ENCODE data around the gene AMHR2.
"Not testable (repeated sequence)": the region's sequence is repeated elsewhere in the genome, so short reads cannot be mapped to it uniquely, and the experiment has no call there.

Gene AMHR2

GRCh38 chr12:53423597-53423996 lies at the start of gene AMHR2:
Gene AMHR2 (plus strand): TSS chr12:53423855. CDS start chr12:53423935, 80 bp downstream.
- no peak for DNase-seq (ENCODE audit: low spot score)

DNA sequence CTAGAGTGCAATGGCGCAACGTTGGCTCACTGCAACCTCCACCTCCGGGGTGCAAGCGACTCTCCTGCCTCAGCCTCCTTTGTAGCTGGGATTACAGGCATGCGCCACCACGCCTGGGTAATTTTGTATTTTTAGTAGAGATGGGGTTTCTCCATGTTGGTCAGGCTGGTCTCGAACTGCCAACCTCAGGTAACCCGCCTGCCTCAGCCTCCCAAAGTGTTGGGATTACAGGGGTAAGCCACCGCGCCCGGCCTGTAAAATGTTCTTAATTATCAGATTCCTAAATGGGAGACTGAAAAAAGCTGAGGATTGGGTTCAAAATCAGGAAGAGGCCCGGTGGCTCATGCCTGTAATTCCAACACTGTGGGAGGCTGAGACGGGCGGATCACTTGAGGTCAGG lies 49.4 kb upstream of the AMHR2 start:
- not testable (repeated sequence) for DNase-seq (ENCODE audit: low spot score)

DNA sequence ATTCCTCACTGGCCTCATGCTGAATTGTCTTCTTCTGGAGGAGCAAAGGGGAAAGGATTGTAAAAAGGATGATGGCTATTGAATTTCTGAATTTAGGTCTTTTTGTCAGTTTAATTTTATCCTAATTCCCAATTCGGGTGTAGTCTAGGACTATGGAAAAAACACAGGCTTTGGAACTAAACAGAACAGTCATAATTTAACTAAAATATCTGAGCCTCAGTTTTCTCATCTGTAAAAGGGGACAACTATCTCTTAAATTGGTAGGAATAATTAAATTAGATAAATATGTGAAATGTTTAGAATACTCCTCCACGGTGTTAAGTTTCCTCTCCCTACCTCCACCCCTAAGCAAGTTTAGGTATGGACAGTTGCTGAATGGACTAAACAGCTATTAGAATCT lies 46.9 kb upstream of the AMHR2 start:
- DNase-seq (ENCODE audit: low spot score): no peak

DNA sequence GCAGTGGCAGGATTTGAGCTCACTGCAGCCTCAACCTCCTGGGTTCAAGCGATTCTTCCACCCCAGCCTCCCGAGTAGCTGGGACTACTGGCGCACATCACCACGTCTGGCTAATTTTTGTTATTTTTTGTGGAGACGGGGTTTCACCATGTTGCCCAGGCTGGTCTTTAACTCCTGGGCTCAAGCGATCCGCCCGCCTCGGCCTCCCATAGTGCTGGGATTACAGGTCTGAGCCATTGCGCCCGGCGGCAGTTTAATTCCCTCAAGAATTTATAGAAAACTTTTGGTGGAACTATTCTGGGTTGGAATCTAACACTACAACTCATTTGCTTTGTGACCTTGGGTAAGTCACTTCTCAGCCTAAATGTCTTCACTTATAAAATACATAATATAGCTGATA lies 45.4 kb upstream of the AMHR2 start:
- no peak for DNase-seq (ENCODE audit: low spot score)

GRCh38 chr12:53378724-53379388 lies 44.8 kb upstream of the AMHR2 start:
- no peak for DNase-seq (ENCODE audit: low spot score)

DNA sequence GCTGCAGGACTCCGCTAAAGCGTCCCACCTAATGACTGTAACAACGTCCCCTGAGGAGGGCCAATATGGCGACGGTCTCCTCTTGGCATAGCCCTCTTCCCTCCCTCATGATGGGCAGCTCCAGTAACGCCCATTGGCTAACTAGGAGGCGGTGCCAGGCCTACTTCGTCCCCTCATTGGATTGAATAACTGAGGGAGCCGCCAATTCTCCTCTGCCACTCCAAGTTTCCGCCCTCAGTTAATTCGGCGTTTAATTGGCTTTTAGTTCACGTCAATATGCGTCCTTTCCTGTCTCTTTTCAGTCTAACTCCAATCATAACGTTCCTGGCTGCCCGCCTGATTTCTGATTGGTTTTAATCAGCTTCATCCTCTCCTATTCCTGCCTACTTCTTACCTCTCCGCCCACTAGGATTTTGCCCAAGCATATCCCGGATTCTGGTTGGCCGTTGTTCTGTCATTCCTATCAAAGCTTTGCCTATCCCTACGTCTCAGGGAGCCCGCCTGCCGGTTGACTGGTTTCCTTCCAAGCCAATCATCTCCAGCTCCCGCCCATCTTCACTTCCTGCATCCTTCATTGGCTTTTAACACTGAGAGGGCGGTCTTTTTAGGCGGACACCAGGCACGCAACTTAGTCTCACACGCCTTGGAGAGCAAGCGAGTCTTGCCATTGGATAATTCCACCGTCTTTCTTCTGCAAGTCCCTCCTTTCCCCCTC lies 44.1 kb upstream of the AMHR2 start:
- DNase-seq (ENCODE audit: low spot score): peak; percentile 100

GRCh38 chr12:53380104-53380793 lies 43.4 kb upstream of the AMHR2 start, which contains the start of gene SP1:
Gene SP1 (plus strand): TSS chr12:53380176. CDS start chr12:53380292, 116 bp downstream.
- peak; percentile 91 for DNase-seq (ENCODE audit: low spot score)

- no peak for DNase-seq (ENCODE audit: low spot score)
Observed at GRCh38 chr12:53380794-53381730, 42.6 kb upstream of the AMHR2 start.

- DNase-seq (ENCODE audit: low spot score): peak; percentile 69
Observed at GRCh38 chr12:53381731-53382630, 41.7 kb upstream of the AMHR2 start.

- no peak for DNase-seq (ENCODE audit: low spot score)
Observed at GRCh38 chr12:53383258-53383657, 40.4 kb upstream of the AMHR2 start.

- not testable (repeated sequence) for DNase-seq (ENCODE audit: low spot score)
Observed at GRCh38 chr12:53386381-53386780, 37.3 kb upstream of the AMHR2 start.

DNA sequence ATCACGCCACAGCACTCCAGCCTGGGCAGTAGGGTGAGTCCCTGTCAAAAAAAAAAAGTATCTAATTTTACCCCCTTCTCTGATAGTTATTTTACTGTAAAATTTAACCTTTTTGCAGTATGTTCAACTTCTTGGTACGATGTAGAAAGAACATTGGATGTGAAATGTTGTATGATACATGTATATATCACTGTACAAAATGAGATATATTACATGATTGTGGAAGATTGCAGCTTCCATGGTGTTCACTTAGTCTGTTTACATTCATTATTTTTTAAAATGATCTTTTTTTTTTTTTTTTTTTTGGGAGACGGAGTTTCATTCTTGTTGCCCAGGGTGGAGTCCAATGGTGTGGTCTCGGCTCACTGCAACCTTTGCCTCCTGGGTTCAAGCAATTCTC lies 34.7 kb upstream of the AMHR2 start:
- DNase-seq (ENCODE audit: low spot score): no peak

DNA sequence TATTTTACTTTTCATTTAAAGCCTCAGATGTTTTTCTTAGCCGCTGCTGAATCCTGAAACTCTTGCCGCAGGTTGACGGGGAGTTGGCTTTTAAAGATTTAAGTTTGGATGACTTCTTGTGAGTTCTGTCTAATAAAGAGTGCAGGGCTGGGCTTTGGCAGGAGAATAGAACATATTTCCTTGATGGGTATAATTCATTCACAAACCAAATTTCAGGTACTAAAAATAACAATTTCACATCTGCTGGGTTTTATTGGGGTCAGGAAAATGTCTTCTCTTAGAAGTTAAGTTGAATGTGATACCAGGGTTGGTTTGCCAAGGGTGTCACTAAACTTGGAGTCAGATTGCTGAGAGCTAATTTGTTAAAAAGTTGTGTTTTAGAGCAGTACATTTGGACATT lies 34.0 kb upstream of the AMHR2 start:
- no peak for DNase-seq (ENCODE audit: low spot score)

DNA sequence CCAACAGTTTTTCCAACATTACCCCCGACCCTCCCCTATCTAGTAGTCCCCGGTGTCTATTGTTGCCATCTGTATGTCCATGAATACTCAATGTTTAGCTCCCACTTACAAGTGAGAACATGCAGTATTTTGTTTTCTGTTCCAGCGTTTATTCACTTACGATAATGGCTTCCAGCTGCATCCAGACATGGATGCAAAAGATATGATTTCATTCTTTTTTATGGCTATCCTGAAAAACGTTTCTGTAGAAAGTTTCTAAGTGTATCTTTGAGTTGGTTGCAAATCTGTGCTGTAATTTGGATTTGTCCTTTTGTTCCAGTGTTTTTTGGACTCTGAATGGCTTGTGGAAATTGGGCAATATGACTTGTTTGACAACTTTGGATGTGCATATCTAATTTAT lies 31.9 kb upstream of the AMHR2 start:
- DNase-seq (ENCODE audit: low spot score): no peak

DNA sequence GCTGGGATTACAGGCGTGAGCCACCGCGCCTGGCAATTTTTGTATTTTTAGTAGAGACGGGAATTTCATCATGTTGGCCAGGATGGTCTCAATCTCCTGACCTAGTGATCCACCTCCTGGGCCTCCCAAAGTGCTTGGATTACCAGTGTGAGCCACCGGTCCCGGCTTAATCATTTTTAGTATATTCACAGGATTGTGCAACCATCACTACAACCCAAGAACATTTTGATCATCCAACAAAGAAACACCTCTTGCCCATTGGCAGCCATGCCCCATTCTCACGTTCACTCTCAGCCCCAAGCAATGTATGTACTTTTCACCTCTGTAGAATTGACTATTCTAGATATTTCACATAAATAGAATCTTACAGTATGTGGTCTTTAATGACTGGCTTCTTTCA lies 23.8 kb upstream of the AMHR2 start:
- DNase-seq (ENCODE audit: low spot score): no peak

DNA sequence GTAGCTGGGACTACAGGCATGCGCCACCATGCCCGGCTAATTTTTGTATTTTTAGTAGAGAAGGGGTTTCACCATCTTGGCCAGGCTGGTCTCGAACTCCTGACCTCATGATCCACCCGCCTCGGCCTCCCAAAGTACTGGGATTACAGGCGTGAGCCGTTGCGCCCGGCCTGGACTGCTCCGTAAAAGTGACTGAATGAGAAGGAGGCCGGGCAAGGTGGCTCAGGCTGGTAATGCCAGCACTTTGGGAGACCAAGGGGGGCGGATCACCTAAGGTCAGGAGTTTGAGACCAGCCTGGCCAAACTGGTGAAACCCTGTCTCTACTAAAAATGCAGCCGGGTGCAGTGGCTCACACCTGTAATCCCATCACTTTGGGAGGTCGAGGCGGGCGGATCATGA lies 21.3 kb upstream of the AMHR2 start:
- DNase-seq (ENCODE audit: low spot score): not testable (repeated sequence)

DNA sequence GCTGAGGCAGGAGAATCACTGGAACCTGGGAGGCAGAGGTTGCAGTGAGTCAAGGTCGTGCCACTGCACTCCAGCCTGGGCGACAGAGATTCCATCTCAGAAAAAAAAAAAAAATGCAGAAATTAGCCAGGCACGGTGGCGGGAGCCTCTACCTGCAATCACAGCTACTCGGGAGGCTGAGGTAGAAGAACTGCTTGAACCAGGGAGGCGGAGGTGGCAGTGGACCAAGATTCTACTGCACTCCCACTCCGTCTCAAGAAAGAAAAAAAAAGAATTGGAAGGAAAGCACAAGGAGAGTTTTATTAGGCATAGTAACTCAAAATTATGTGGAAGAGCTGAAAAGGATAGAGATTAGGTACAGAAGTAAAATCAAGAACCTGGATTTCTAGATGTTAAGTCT lies 20.8 kb upstream of the AMHR2 start:
- DNase-seq (ENCODE audit: low spot score): no peak

GRCh38 chr12:53410951-53411350 lies 12.7 kb upstream of the AMHR2 start:
- DNase-seq (ENCODE audit: low spot score): no peak

DNA sequence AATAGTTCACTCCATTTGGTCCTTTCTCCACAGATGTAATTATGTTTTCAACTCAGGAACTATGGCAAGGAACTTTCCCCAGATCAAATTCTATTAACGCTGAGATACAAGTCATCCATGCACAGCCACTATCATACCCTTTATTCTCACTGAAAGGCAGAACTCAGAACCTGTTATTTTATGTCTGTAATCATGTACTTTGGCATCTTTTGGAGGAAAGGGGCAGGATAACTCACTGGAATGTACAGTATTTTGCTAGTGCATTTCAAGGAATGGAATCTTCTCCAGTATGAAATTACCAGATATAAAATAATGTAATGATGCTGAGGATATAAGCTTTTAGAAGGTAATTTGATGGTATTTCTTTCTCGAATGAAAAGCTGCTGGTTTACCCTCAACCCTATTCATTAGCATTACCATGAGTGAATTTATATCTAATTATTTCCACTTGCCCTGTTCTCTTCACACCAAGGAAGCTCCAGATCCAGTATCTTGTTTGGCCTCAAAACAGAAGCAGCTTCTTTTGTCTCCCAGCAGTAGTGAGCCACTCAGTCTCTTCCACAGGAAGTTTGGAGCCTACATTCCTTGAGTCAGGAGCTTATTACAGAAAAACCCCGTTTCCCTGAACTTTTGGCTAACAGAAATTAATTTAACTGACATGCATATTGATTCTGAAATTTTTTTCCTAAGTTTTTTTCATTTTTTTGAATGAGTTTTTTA lies 10.0 kb upstream of the AMHR2 start:
- DNase-seq (ENCODE audit: low spot score): no peak

GRCh38 chr12:53414756-53415417 lies 8.8 kb upstream of the AMHR2 start:
- DNase-seq (ENCODE audit: low spot score): no peak
